Calu3 (cell line): ENCODE data around the gene LRRC2. TPM values are rescaled to one million over a fixed set of nuclear protein-coding genes. Genes with fewer than 3 reads are reported as not detected.
A peak's percentile ranks its signal among the peaks of the same experiment; 100 is the strongest.

Experiments
- BruUV-seq: library from RNA; stranded (reverse); fragments of 400-500 nt; replicated peaks from 2 replicates; lab custom pipeline; 2021; lab: Mats Ljungman, UMichigan
- CTCF ChIA-PET: fragments of 300-600 bp; sonication (Branson Sonifier 250); formaldehyde crosslinking; loops from one replicate; lab custom pipeline; 2022; ENCODE audit warnings: antibody characterized with exemption; lab: Charles Lee
- DNase-seq: peaks from one replicate; pipeline ENCODE4 v3.0.0; 2022
- H3K27ac Mint-ChIP-seq: one replicate; pipeline ENCODE4 v1.8.0; 2022; ENCODE audit warnings: mixed read lengths; ENCODE audit not compliant: unreplicated experiment
- H3K27me3 Mint-ChIP-seq: one replicate; pipeline ENCODE4 v1.8.0; 2022; ENCODE audit warnings: mixed read lengths; ENCODE audit not compliant: unreplicated experiment
- H3K36me3 Mint-ChIP-seq: one replicate; pipeline ENCODE4 v1.8.0; 2022; ENCODE audit warnings: mild to moderate bottlenecking, moderate library complexity, mixed read lengths; ENCODE audit not compliant: insufficient read depth, unreplicated experiment
- H3K4me1 Mint-ChIP-seq: one replicate; pipeline ENCODE4 v1.8.0; 2022; ENCODE audit warnings: mild to moderate bottlenecking, low read depth, mixed read lengths; ENCODE audit not compliant: unreplicated experiment
- H3K4me3 Mint-ChIP-seq: one replicate; pipeline ENCODE4 v1.8.0; 2022; ENCODE audit warnings: mild to moderate bottlenecking, low read depth, moderate library complexity, mixed read lengths; ENCODE audit not compliant: unreplicated experiment
- H3K9me3 Mint-ChIP-seq: one replicate; pipeline ENCODE4 v1.8.0; 2022; ENCODE audit warnings: low read depth, mixed read lengths; ENCODE audit not compliant: unreplicated experiment
- CTCF ChIP-seq: fragments of 200-600 bp; IDR thresholded peaks from one replicate; pipeline ENCODE4 v1.8.0; 2022; ENCODE audit warnings: antibody characterized with exemption; ENCODE audit not compliant: unreplicated experiment
- intact Hi-C: fragments of 100-400 bp; cut with micrococcal nuclease; formaldehyde crosslinking; loops from one replicate; pipeline ENCODE4 v1.10.0; 2022; ENCODE audit not compliant: unreplicated experiment
- total RNA-seq: library from RNA; stranded (reverse); gene quantifications from 2 replicates; pipeline ENCODE4 v1.2.3, GENCODE V29; 2022

The LRRC2 gene
- total RNA-seq, 1 experiment from 2014 or later = not detected

GRCh38 chr3:46489381-46489780, 76.7 kb downstream of the LRRC2 start:
- H3K9me3 Mint-ChIP-seq = no peaks in the 10 kb centered on the region
- peaks cover 11% of the 10 kb centered on the region for H3K4me1 Mint-ChIP-seq
- DNase-seq = no peak
- TF ChIP-seq CTCF = no peak
- no peaks in the 10 kb centered on the region for H3K27me3 Mint-ChIP-seq
- peak overlapping the region; percentile 41 for H3K4me3 Mint-ChIP-seq
- no peaks in the 10 kb centered on the region for H3K36me3 Mint-ChIP-seq
- no peak overlapping the region for H3K27ac Mint-ChIP-seq
- no TSS peak for BruUV-seq
- CTCF ChIA-PET = interaction anchor here (0.5 to 2.7 kb wide), 9 partner anchors 28 to 203 kb away, joined by 3 to 81 read pairs (median 4); no protein-coding TSS in a partner anchor
- intact Hi-C loops = loop anchor here (2.0 kb wide), 1 partner anchor 143 kb away; no protein-coding TSS in a partner anchor

- peak overlapping the region; percentile 41 for H3K4me3 Mint-ChIP-seq
- BruUV-seq = no TSS peak
- peak overlapping the region; percentile 12 for H3K27ac Mint-ChIP-seq
- H3K9me3 Mint-ChIP-seq = no peaks in the 10 kb centered on the region
- no peaks in the 10 kb centered on the region for H3K36me3 Mint-ChIP-seq
- H3K4me1 Mint-ChIP-seq = peaks cover 11% of the 10 kb centered on the region
- peak; percentile 96 for DNase-seq
- peaks cover 1% of the 10 kb centered on the region for H3K27me3 Mint-ChIP-seq
- peak; percentile 95 for TF ChIP-seq CTCF
- CTCF ChIA-PET = interaction anchor here (0.5 to 2.7 kb wide), 20 partner anchors 9 to 212 kb away, joined by 3 to 81 read pairs (median 4); partner anchors contain the start of gene TMIE
- intact Hi-C loops = loop anchor here (1.0 to 2.0 kb wide), 2 partner anchors 69 to 144 kb away; no protein-coding TSS in a partner anchor
Measured at GRCh38 chr3:46488735-46489361, 77.3 kb downstream of the LRRC2 start.

DNA sequence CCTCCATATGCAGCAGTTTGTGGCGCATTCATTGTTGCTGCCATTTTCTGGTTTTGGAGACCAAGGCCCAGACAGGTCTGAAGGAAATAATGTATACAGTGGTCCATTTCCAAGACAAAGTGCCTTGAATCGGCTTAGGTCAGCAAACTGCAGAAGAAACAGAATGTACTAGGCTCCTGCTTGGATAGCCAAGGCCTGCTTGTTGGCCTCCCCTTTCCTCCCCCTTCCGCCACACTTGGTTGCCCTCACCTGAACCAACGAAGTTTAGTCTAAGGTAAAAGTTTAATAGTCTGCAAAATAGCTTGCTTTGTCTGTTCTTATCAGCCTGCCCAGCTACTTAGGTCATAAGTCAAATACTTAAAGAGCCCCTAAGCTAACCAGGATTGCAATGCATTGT, 80.3 kb downstream of the LRRC2 start:
- Mint-ChIP-seq H3K27ac (no peak overlapping the region), H3K36me3 (no peaks in the 10 kb centered on the region), H3K4me1 (peaks cover 11% of the 10 kb centered on the region), H3K9me3 (no peaks in the 10 kb centered on the region), H3K27me3 (peaks cover 32% of the 10 kb centered on the region), H3K4me3 (no peak overlapping the region)
- CTCF ChIA-PET = interaction anchor here (1.4 kb wide), 1 partner anchor 72 kb away, joined by 5 read pairs; no protein-coding TSS in a partner anchor
- intact Hi-C loops = no loop called here
- TF ChIP-seq CTCF = no peak
- no TSS peak for BruUV-seq
- no peak for DNase-seq

GRCh38 chr3:46484911-46485778, 81.0 kb downstream of the LRRC2 start:
- BruUV-seq = no TSS peak
- Mint-ChIP-seq H3K27me3 (peaks cover 38% of the 10 kb centered on the region), H3K27ac (no peak overlapping the region), H3K4me3 (no peak overlapping the region), H3K9me3 (no peaks in the 10 kb centered on the region), H3K36me3 (no peaks in the 10 kb centered on the region), H3K4me1 (peaks cover 11% of the 10 kb centered on the region)
- DNase-seq = no peak
- intact Hi-C loops = no loop called here
- TF ChIP-seq CTCF = no peak
- CTCF ChIA-PET = interaction anchor here (1.4 kb wide), 1 partner anchor 73 kb away, joined by 5 read pairs; no protein-coding TSS in a partner anchor
